GM18498 (cell line): ENCODE measurements around the gene MYH2.
"Not testable (repeated sequence)": the region's sequence is repeated elsewhere in the genome, so short reads cannot be mapped to it uniquely, and the experiment has no call there.

Experiments
- ATAC-seq: cut with Tn5 transposase; IDR thresholded peaks from one replicate; pipeline ENCODE4 v1.9.1; 2021; ENCODE audit warnings: mild to moderate bottlenecking, moderate library complexity; ENCODE audit not compliant: unreplicated experiment

The MYH2 gene

GRCh38 chr17:10549096-10549842 is at the start of gene MYH2:
Gene MYH2, minus strand, starts transcription at chr17:10549658. Its CDS starts 1,738 bp downstream, at chr17:10547920.
- ATAC-seq, result no peak

GRCh38 chr17:10598621-10599020 is 49.2 kb upstream of the MYH2 start:
- ATAC-seq, result no peak

GRCh38 chr17:10589553-10590145 is 40.2 kb upstream of the MYH2 start:
- no peak for ATAC-seq

GRCh38 chr17:10585529-10585928 is 36.1 kb upstream of the MYH2 start:
- no peak for ATAC-seq

- ATAC-seq, result no peak
These were observed 34.4 kb upstream of the MYH2 start for GRCh38 chr17:10583834-10584233.

GRCh38 chr17:10579270-10579669 is 29.8 kb upstream of the MYH2 start:
- ATAC-seq, result peak; percentile 50

- ATAC-seq, result no peak
These were observed 24.9 kb upstream of the MYH2 start for GRCh38 chr17:10574324-10574723.

GRCh38 chr17:10563991-10564660 is 14.7 kb upstream of the MYH2 start:
- ATAC-seq, result no peak

- ATAC-seq, result no peak
These were observed 8.6 kb upstream of the MYH2 start for GRCh38 chr17:10558049-10558448.

- ATAC-seq, result no peak
These were observed 8.0 kb upstream of the MYH2 start for GRCh38 chr17:10557422-10557821.

GRCh38 chr17:10556301-10557005 is 7.0 kb upstream of the MYH2 start:
- no peak for ATAC-seq

- ATAC-seq, result no peak
These were observed 556 bp upstream of the MYH2 start for GRCh38 chr17:10550014-10550413.

- ATAC-seq, result no peak
These were observed 2.1 kb downstream of the MYH2 start for GRCh38 chr17:10547351-10547750.

- ATAC-seq, result not testable (repeated sequence)
These were observed 6.0 kb downstream of the MYH2 start for GRCh38 chr17:10543486-10543885.

GRCh38 chr17:10541179-10541578 is 8.3 kb downstream of the MYH2 start:
- ATAC-seq, result not testable (repeated sequence)

- no peak for ATAC-seq
These were observed 17.4 kb downstream of the MYH2 start for GRCh38 chr17:10532026-10532425.

GRCh38 chr17:10527419-10527818 is 22.0 kb downstream of the MYH2 start:
- ATAC-seq, result no peak

- ATAC-seq, result no peak
These were observed 22.9 kb downstream of the MYH2 start for GRCh38 chr17:10526517-10526916.

GRCh38 chr17:10523064-10523463 is 26.4 kb downstream of the MYH2 start:
- ATAC-seq, result no peak

GRCh38 chr17:10521949-10522348 is 27.5 kb downstream of the MYH2 start:
- ATAC-seq, result no peak

GRCh38 chr17:10518271-10519037 is 31.0 kb downstream of the MYH2 start, which contains the start of gene MYH1:
Gene MYH1, minus strand, starts transcription at chr17:10518542. Its CDS starts 1,900 bp downstream, at chr17:10516642.
- no peak for ATAC-seq
